Tibial nerve (tissue), 4 donors: ENCODE results near the gene PLSCR3. TPM values are rescaled to one million over a fixed set of nuclear protein-coding genes. Genes with fewer than 3 reads are reported as not detected.

Source experiments
- DNase-seq, 2 donors: peaks; one replicate each; pipeline ENCODE4 v3.0.0-alpha.2; 2019; ENCODE audit warnings: low spot score in 2 of 2
- H3K27ac ChIP-seq, 4 donors: fragments of 200-600 bp; sonication (generic) in 3 of 4; one replicate each; pipeline ENCODE4 v1.5.1; 2017 to 2019; ENCODE audit warnings: mild to moderate bottlenecking in 1 of 4
- H3K27me3 ChIP-seq, 2 donors: fragments of 200-600 bp; sonication (generic) in 1 of 2; one replicate each; pipeline versions ENCODE4 v1.5.1 to v1.6.0; 2017 to 2019
- H3K36me3 ChIP-seq, 3 donors: fragments of 200-600 bp; sonication (generic); one replicate each; pipeline ENCODE4 v1.5.1; 2018 to 2019
- H3K4me1 ChIP-seq, 4 donors: fragments of 200-600 bp; sonication (generic) in 3 of 4; one replicate each; pipeline ENCODE4 v1.5.1; 2017 to 2019
- H3K4me3 ChIP-seq, 4 donors: fragments of 200-600 bp; sonication (generic) in 3 of 4; one replicate each; pipeline ENCODE4 v1.5.1; 2017 to 2019; ENCODE audit warnings: mild to moderate bottlenecking in 1 of 4, moderate library complexity in 1 of 4
- H3K9me3 ChIP-seq, 4 donors: fragments of 200-600 bp; sonication (generic) in 3 of 4; one replicate each; pipeline ENCODE4 v1.5.1; 2017 to 2019
- CTCF ChIP-seq, 5 experiments: fragments of 200-600 bp in 3 of 5; fragments of 450-650 bp in 2 of 5; sonication (generic) in 3 of 5; IDR thresholded peaks; one replicate each; pipeline ENCODE4 v1.5.1; 2016 to 2019; ENCODE audit warnings: antibody characterized with exemption in 5 of 5, mild to moderate bottlenecking in 3 of 5, moderate library complexity in 2 of 5
- EP300 ChIP-seq, 2 donors: sonication (generic); formaldehyde crosslinking; IDR thresholded peaks; one replicate each; pipeline ENCODE4 v1.6.1; 2017; ENCODE audit warnings: antibody characterized with exemption in 2 of 2, mild to moderate bottlenecking in 1 of 2
- POLR2A ChIP-seq, 2 donors: fragments of 450-650 bp; IDR thresholded peaks; one replicate each; pipeline ENCODE4 v1.6.1; 2017; ENCODE audit warnings: antibody characterized with exemption in 2 of 2, mild to moderate bottlenecking in 2 of 2, moderate library complexity in 2 of 2
- WGBS, 2 donors: methylation state at CpG; one replicate each; pipeline ENCODE4 v1.1.5; 2018; 5-methylcytosine and 5-hydroxymethylcytosine counted together
- total RNA-seq, 4 donors: library from RNA; depleted of rRNA; stranded (reverse); fragments of >200 nt; gene quantifications; one replicate each; pipeline ENCODE4 v1.1.0, GENCODE V29; 2016

The PLSCR3 gene
- total RNA-seq, 4 donors from 2014 or later = 28.7 to 55.5 (median 42.9) TPM

GRCh38 chr17:7437369-7437863 is 43.1 kb upstream of the PLSCR3 start:
- 25 to 35% methylated on average over 20 to 24 of the region's 31 CpGs for WGBS, 2 donors
- Histone ChIP-seq H3K4me3 (peak overlapping the region; percentile 10 to 51 (median 26)), H3K4me1 (peaks cover 0 to 63% (median 36%) of the 10 kb centered on the region in 4 donors)

GRCh38 chr17:7436556-7437368 is 42.4 kb upstream of the PLSCR3 start:
- Histone ChIP-seq H3K27ac (peak overlapping the region in 3 of 4 donors; percentile 62 to 72 (median 70)), H3K27me3 (peaks cover 0 to 59% of the 10 kb centered on the region in 2 donors), H3K36me3 (no peaks in the 10 kb centered on the region), H3K4me3 (peak overlapping the region; percentile 10 to 57 (median 40)), H3K4me1 (peaks cover 0 to 63% (median 36%) of the 10 kb centered on the region in 4 donors), H3K9me3 (no peaks in the 10 kb centered on the region)
- peak in 1 of 2 donors; percentile 23 for TF ChIP-seq POLR2A (IDR thresholded peaks at IDR 0.05)
- TF ChIP-seq CTCF (IDR thresholded peaks at IDR 0.05) = peak; percentile 85 to 98 (median 92)
- TF ChIP-seq EP300 (IDR thresholded peaks at IDR 0.05) = peak in 1 of 2 donors; percentile 63
- 5 to 8% methylated on average over 81 to 91 of the region's 92 CpGs for WGBS, 2 donors
- peak in 1 of 2 donors; percentile 38 for DNase-seq

More at GRCh38 chr17:7437369-7437863, 43.1 kb upstream of the PLSCR3 start:
- H3K36me3 ChIP-seq = no peaks in the 10 kb centered on the region
- H3K9me3 ChIP-seq = no peaks in the 10 kb centered on the region
- no peak for DNase-seq
- no peak for TF ChIP-seq CTCF (IDR thresholded peaks at IDR 0.05)
- TF ChIP-seq POLR2A (IDR thresholded peaks at IDR 0.05) = no peak
- no peak for TF ChIP-seq EP300 (IDR thresholded peaks at IDR 0.05)
- peak overlapping the region in 3 of 4 donors; percentile 62 to 72 (median 70) for H3K27ac ChIP-seq
- H3K27me3 ChIP-seq = peaks cover 0 to 64% of the 10 kb centered on the region in 2 donors

- Histone ChIP-seq H3K27ac (peak overlapping the region in 3 of 4 donors; percentile 53 to 72 (median 62)), H3K4me3 (peak overlapping the region; percentile 13 to 57 (median 44)), H3K9me3 (no peaks in the 10 kb centered on the region), H3K36me3 (no peaks in the 10 kb centered on the region), H3K4me1 (peaks cover 0 to 60% (median 36%) of the 10 kb centered on the region in 4 donors), H3K27me3 (peaks cover 0 to 51% of the 10 kb centered on the region in 2 donors)
- no peak for DNase-seq
- 7 to 10% methylated on average over 45 to 48 of the region's 49 CpGs for WGBS, 2 donors
- no peak for TF ChIP-seq EP300 (IDR thresholded peaks at IDR 0.05)
- no peak for TF ChIP-seq POLR2A (IDR thresholded peaks at IDR 0.05)
- no peak for TF ChIP-seq CTCF (IDR thresholded peaks at IDR 0.05)
These were observed 41.6 kb upstream of the PLSCR3 start for GRCh38 chr17:7435676-7436555.

- DNase-seq = no peak
- TF ChIP-seq CTCF (IDR thresholded peaks at IDR 0.05) = no peak
- no peak for TF ChIP-seq POLR2A (IDR thresholded peaks at IDR 0.05)
- TF ChIP-seq EP300 (IDR thresholded peaks at IDR 0.05) = no peak
- H3K27me3 ChIP-seq = peaks cover 0 to 15% of the 10 kb centered on the region in 2 donors
- peaks cover 0 to 24% (median 9%) of the 10 kb centered on the region in 4 donors for H3K4me1 ChIP-seq
- WGBS, 2 donors = 87 to 100% methylated on average over 7 to 11 of the region's 11 CpGs
- no peaks in the 10 kb centered on the region for H3K36me3 ChIP-seq
- H3K9me3 ChIP-seq = no peaks in the 10 kb centered on the region
- no peak overlapping the region for H3K4me3 ChIP-seq
- no peak overlapping the region for H3K27ac ChIP-seq
These were observed 38.0 kb upstream of the PLSCR3 start for GRCh38 chr17:7432296-7432695.
